ENCODE measurements around the gene IFT122.
A peak's percentile ranks its signal among the peaks of the same experiment; 100 is the strongest.

IFT122 gene

DNA sequence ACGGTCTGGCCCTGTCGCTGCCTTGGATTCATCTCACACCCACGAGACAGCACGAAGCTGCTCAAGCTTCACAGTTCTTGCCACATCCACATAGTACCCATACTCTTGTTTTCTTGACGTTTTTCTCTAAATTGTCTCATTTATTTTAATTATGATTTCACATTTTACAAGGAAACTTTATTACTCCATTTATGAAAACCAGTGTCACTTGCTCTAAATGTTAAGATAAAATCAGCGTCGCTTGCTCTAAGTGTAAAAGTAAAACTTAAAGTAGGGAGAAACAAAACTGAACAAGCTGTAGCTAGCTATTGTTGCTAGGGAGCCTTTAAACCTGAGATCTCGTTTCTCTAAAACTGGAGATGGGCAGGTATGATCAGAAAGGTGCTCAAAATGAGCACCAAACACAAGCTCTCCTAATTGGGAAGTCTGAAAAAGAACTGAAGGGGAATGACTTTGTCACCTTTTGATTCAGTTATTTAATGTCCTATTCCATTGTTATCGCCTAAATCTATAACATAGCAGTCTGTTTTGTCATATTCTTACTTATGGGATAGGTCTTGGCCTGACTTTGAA lies 680 bp downstream of the IFT122 start:
- H3K4me3 ChIP-seq (ENCODE audit: low read length) = peak overlapping the region; percentile 99
- no peak for DNase-seq (ENCODE audit: low read depth)
- no peak for TF ChIP-seq CTCF (conservative IDR thresholded peaks at IDR 0.05; ENCODE audit: low read depth, low read length)

DNA sequence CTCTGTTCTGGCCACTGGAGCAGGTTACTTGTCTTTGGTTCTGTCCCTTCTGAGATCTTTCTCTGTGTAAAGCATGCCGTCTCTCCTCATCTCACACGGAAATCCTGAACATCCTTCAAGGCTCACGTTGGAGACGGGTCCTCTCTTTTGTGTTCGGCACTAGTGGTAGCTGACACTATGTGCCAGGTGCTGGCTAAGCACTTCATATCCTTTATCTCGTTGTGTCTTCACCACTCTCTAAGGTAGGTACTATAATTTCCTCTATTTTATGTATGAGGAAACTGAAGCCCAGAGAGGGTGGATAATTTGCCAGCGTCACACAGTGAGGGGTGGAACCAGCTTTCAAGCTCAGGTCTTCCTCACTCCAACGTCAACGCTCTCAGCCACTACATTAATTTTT lies 1.2 kb downstream of the IFT122 start:
- DNase-seq (ENCODE audit: low read depth) = no peak
- TF ChIP-seq CTCF (conservative IDR thresholded peaks at IDR 0.05; ENCODE audit: low read depth, low read length) = no peak
- H3K4me3 ChIP-seq (ENCODE audit: low read length) = peak overlapping the region; percentile 99

DNA sequence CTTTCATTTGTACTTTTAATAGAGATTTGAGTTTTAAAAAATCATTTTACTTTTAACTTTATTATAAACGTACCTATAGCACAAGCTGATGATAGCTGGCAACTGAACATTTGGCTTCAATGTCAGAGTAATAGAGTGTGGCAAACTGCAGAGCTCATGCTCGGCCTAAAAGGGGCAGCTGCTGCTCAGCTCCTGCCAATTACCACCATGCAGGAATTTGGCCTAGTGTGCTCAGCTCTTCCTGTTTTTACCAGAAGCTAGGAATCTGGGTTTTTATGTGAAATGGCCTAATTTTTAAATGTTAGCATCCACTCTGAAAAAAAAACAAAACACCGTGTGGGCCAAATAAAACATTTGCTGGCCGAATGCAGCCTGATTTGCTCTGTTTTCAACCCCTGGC lies 1.8 kb downstream of the IFT122 start:
- TF ChIP-seq CTCF (conservative IDR thresholded peaks at IDR 0.05; ENCODE audit: low read depth, low read length) = peak; percentile 5
- H3K4me3 ChIP-seq (ENCODE audit: low read length) = no peak overlapping the region
- DNase-seq (ENCODE audit: low read depth) = no peak

DNA sequence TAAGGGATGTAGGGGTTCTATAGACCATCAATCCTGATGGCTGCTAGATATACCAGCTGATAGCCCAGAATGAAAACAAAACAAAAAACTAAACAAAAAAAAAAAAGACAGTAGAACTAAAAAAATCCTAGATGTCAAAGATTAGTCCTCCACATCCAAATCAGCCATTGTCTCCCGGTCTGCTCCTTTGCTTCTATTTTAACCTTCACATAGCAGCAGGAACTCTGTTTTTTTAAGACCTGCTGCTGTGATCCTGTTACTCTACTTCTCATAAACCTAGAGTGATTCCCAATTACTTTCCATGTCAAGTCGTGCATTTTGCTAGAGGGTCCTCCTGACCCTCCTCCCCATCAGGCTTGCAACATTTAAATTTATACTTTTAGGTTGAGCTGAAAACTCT lies 2.5 kb downstream of the IFT122 start:
- TF ChIP-seq CTCF (conservative IDR thresholded peaks at IDR 0.05; ENCODE audit: low read depth, low read length) = no peak
- H3K4me3 ChIP-seq (ENCODE audit: low read length) = no peak overlapping the region
- DNase-seq (ENCODE audit: low read depth) = no peak

GRCh38 chr3:129442947-129443346 lies 2.9 kb downstream of the IFT122 start:
- DNase-seq (ENCODE audit: low read depth) = no peak
- H3K4me3 ChIP-seq (ENCODE audit: low read length) = no peak overlapping the region
- no peak for TF ChIP-seq CTCF (conservative IDR thresholded peaks at IDR 0.05; ENCODE audit: low read depth, low read length)

DNA sequence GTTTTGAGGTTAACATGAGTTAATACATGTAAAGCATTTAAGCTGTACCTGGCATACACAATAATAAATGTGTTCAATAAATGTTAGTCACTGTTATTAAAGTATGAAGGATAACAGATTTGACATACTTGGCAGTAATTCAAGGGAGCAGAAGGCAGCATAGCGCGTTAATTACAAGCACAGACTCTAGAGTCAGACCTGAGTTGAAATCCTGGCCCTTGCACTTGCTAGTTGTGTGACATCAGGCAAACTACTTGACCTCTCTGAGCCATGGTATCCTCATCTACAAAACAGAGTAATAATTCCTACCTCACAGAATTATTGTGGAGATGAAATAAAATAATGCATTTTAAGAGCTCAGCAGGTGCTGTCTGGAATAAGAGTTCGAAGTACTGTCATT lies 5.4 kb downstream of the IFT122 start:
- no peak overlapping the region for H3K4me3 ChIP-seq (ENCODE audit: low read length)
- no peak for TF ChIP-seq CTCF (conservative IDR thresholded peaks at IDR 0.05; ENCODE audit: low read depth, low read length)
- DNase-seq (ENCODE audit: low read depth) = peak; percentile 62

DNA sequence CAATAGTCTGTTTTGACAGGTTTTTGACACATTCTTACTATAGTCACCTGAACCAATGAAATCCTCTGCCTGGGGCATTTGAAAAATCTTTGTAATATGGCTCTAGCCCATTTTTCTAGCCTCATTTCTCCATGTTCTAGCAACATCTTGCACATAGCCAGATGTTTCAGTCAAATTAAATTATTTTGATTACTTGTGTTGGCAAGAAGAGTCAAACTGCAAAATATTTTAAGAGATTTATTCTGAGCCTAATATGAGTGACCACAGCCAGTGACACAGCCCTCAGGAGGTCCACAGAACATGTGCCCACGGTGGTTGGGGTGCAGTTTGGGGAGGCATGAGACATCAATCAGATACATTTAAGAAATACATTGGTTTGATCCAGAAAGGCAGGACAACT lies 6.9 kb downstream of the IFT122 start:
- H3K4me3 ChIP-seq (ENCODE audit: low read length) = no peak overlapping the region
- DNase-seq (ENCODE audit: low read depth) = no peak
- TF ChIP-seq CTCF (conservative IDR thresholded peaks at IDR 0.05; ENCODE audit: low read depth, low read length) = no peak

Data from retinal pigment epithelial cell (primary cell).